ENCODE data around the gene TSHZ2.
"Not testable (repeated sequence)": the region's sequence is repeated elsewhere in the genome, so short reads cannot be mapped to it uniquely, and the experiment has no call there.

Gene TSHZ2

GRCh38 chr20:53364646-53365045, 392.5 kb downstream of the TSHZ2 start:
- H3K4me1 Mint-ChIP-seq (ENCODE audit: low read depth): peaks cover 3% of the 10 kb centered on the region
- no peaks in the 10 kb centered on the region for H3K36me3 Mint-ChIP-seq (ENCODE audit: low read depth)
- no peaks in the 10 kb centered on the region for H3K9me3 Mint-ChIP-seq
- no peaks in the 10 kb centered on the region for H3K27me3 Mint-ChIP-seq
- no peak overlapping the region for H3K4me3 Mint-ChIP-seq
- H3K27ac Mint-ChIP-seq: no peak overlapping the region

- H3K9me3 Mint-ChIP-seq: no peaks in the 10 kb centered on the region
- H3K4me3 Mint-ChIP-seq: no peak overlapping the region
- peaks cover 5% of the 10 kb centered on the region for H3K4me1 Mint-ChIP-seq (ENCODE audit: low read depth)
- no peaks in the 10 kb centered on the region for H3K36me3 Mint-ChIP-seq (ENCODE audit: low read depth)
- H3K27ac Mint-ChIP-seq: no peak overlapping the region
- H3K27me3 Mint-ChIP-seq: no peaks in the 10 kb centered on the region
Measured at GRCh38 chr20:53365076-53365475, 392.9 kb downstream of the TSHZ2 start.

- no peak overlapping the region for H3K4me3 Mint-ChIP-seq
- no peaks in the 10 kb centered on the region for H3K9me3 Mint-ChIP-seq
- peaks cover 5% of the 10 kb centered on the region for H3K4me1 Mint-ChIP-seq (ENCODE audit: low read depth)
- no peaks in the 10 kb centered on the region for H3K36me3 Mint-ChIP-seq (ENCODE audit: low read depth)
- H3K27ac Mint-ChIP-seq: no peak overlapping the region
- H3K27me3 Mint-ChIP-seq: no peaks in the 10 kb centered on the region
Measured at GRCh38 chr20:53365539-53366075, 393.4 kb downstream of the TSHZ2 start.

GRCh38 chr20:53366928-53367327, 394.8 kb downstream of the TSHZ2 start:
- not testable (repeated sequence) for H3K27ac Mint-ChIP-seq; H3K36me3 Mint-ChIP-seq (ENCODE audit: low read depth); H3K27me3 Mint-ChIP-seq; H3K4me1 Mint-ChIP-seq (ENCODE audit: low read depth); H3K9me3 Mint-ChIP-seq; H3K4me3 Mint-ChIP-seq

- no peaks in the 10 kb centered on the region for H3K36me3 Mint-ChIP-seq (ENCODE audit: low read depth)
- H3K27ac Mint-ChIP-seq: no peak overlapping the region
- H3K4me1 Mint-ChIP-seq (ENCODE audit: low read depth): peaks cover 7% of the 10 kb centered on the region
- no peak overlapping the region for H3K4me3 Mint-ChIP-seq
- no peaks in the 10 kb centered on the region for H3K27me3 Mint-ChIP-seq
- H3K9me3 Mint-ChIP-seq: no peaks in the 10 kb centered on the region
Measured at GRCh38 chr20:53369871-53370270, 397.7 kb downstream of the TSHZ2 start.

GRCh38 chr20:53370345-53370961, 398.3 kb downstream of the TSHZ2 start:
- Mint-ChIP-seq H3K36me3 (ENCODE audit: low read depth) (no peaks in the 10 kb centered on the region), H3K4me3 (no peak overlapping the region), H3K9me3 (no peaks in the 10 kb centered on the region), H3K4me1 (ENCODE audit: low read depth) (peaks cover 7% of the 10 kb centered on the region), H3K27ac (no peak overlapping the region), H3K27me3 (no peaks in the 10 kb centered on the region)

- Mint-ChIP-seq H3K27ac (no peak overlapping the region), H3K27me3 (no peaks in the 10 kb centered on the region), H3K4me3 (no peak overlapping the region), H3K4me1 (ENCODE audit: low read depth) (peaks cover 7% of the 10 kb centered on the region), H3K9me3 (no peaks in the 10 kb centered on the region), H3K36me3 (ENCODE audit: low read depth) (no peaks in the 10 kb centered on the region)
Measured at GRCh38 chr20:53371216-53371615, 399.1 kb downstream of the TSHZ2 start.

GRCh38 chr20:53376021-53376420, 403.9 kb downstream of the TSHZ2 start:
- Mint-ChIP-seq H3K9me3 (no peaks in the 10 kb centered on the region), H3K27me3 (no peaks in the 10 kb centered on the region), H3K4me1 (ENCODE audit: low read depth) (peaks cover 2% of the 10 kb centered on the region), H3K4me3 (no peak overlapping the region), H3K36me3 (ENCODE audit: low read depth) (no peaks in the 10 kb centered on the region), H3K27ac (no peak overlapping the region)

- no peaks in the 10 kb centered on the region for H3K36me3 Mint-ChIP-seq (ENCODE audit: low read depth)
- H3K27ac Mint-ChIP-seq: no peak overlapping the region
- H3K4me1 Mint-ChIP-seq (ENCODE audit: low read depth): no peaks in the 10 kb centered on the region
- H3K27me3 Mint-ChIP-seq: no peaks in the 10 kb centered on the region
- no peak overlapping the region for H3K4me3 Mint-ChIP-seq
- H3K9me3 Mint-ChIP-seq: no peaks in the 10 kb centered on the region
Measured at GRCh38 chr20:53379014-53379832, 407.1 kb downstream of the TSHZ2 start.

GRCh38 chr20:53379833-53380120, 407.6 kb downstream of the TSHZ2 start:
- Mint-ChIP-seq H3K9me3 (no peaks in the 10 kb centered on the region), H3K27ac (no peak overlapping the region), H3K27me3 (no peaks in the 10 kb centered on the region), H3K4me1 (ENCODE audit: low read depth) (no peaks in the 10 kb centered on the region), H3K4me3 (no peak overlapping the region), H3K36me3 (ENCODE audit: low read depth) (no peaks in the 10 kb centered on the region)

- no peak overlapping the region for H3K4me3 Mint-ChIP-seq
Measured at GRCh38 chr20:53381568-53382262, 409.6 kb downstream of the TSHZ2 start.

GRCh38 chr20:53382263-53382844, 410.2 kb downstream of the TSHZ2 start:
- H3K27me3 Mint-ChIP-seq: no peaks in the 10 kb centered on the region
- no peaks in the 10 kb centered on the region for H3K4me1 Mint-ChIP-seq (ENCODE audit: low read depth)
- H3K36me3 Mint-ChIP-seq (ENCODE audit: low read depth): no peaks in the 10 kb centered on the region
- H3K4me3 Mint-ChIP-seq: no peak overlapping the region
- H3K27ac Mint-ChIP-seq: no peak overlapping the region
- H3K9me3 Mint-ChIP-seq: no peaks in the 10 kb centered on the region

More at GRCh38 chr20:53381568-53382262, 409.6 kb downstream of the TSHZ2 start:
- Mint-ChIP-seq H3K9me3 (no peaks in the 10 kb centered on the region), H3K27ac (no peak overlapping the region), H3K4me1 (ENCODE audit: low read depth) (no peaks in the 10 kb centered on the region), H3K36me3 (ENCODE audit: low read depth) (no peaks in the 10 kb centered on the region), H3K27me3 (no peaks in the 10 kb centered on the region)

- peaks cover 12% of the 10 kb centered on the region for H3K4me1 Mint-ChIP-seq (ENCODE audit: low read depth)
- H3K36me3 Mint-ChIP-seq (ENCODE audit: low read depth): no peaks in the 10 kb centered on the region
- no peaks in the 10 kb centered on the region for H3K9me3 Mint-ChIP-seq
- no peak overlapping the region for H3K4me3 Mint-ChIP-seq
- no peaks in the 10 kb centered on the region for H3K27me3 Mint-ChIP-seq
- no peak overlapping the region for H3K27ac Mint-ChIP-seq
Measured at GRCh38 chr20:53383916-53384315, 411.8 kb downstream of the TSHZ2 start.

- Mint-ChIP-seq H3K27me3 (no peaks in the 10 kb centered on the region), H3K36me3 (ENCODE audit: low read depth) (no peaks in the 10 kb centered on the region), H3K27ac (no peak overlapping the region), H3K4me3 (no peak overlapping the region), H3K9me3 (no peaks in the 10 kb centered on the region), H3K4me1 (ENCODE audit: low read depth) (peaks cover 17% of the 10 kb centered on the region)
Measured at GRCh38 chr20:53384392-53384791, 412.2 kb downstream of the TSHZ2 start.
